NCI-H187 treated with DMSO at 0.1 percent for 48 hours (cell line): Measurements from ENCODE around the gene DLK1.
A peak's percentile ranks its signal among the peaks of the same experiment; 100 is the strongest.

Source experiments
- DNase-seq: peaks from one replicate; lab custom pipeline; 2025; lab: John Stamatoyannopoulos, UW

DLK1 gene

GRCh38 chr14:100777818-100778525 lies 51.3 kb downstream of the DLK1 start:
- DNase-seq, result no peak

- DNase-seq, result no peak
These were observed 51.8 kb downstream of the DLK1 start for GRCh38 chr14:100778526-100778882.

- DNase-seq, result no peak
These were observed 52.4 kb downstream of the DLK1 start for GRCh38 chr14:100778951-100779690.

- no peak for DNase-seq
These were observed 53.0 kb downstream of the DLK1 start for GRCh38 chr14:100779691-100780080.

GRCh38 chr14:100780246-100780645 lies 53.6 kb downstream of the DLK1 start:
- no peak for DNase-seq

- DNase-seq, result no peak
These were observed 54.1 kb downstream of the DLK1 start for GRCh38 chr14:100780646-100781355.

- no peak for DNase-seq
These were observed 55.3 kb downstream of the DLK1 start for GRCh38 chr14:100781952-100782351.

- DNase-seq, result peak; percentile 25
These were observed 56.0 kb downstream of the DLK1 start for GRCh38 chr14:100782516-100783320.

- peak; percentile 49 for DNase-seq
These were observed 57.1 kb downstream of the DLK1 start for GRCh38 chr14:100783630-100784370.

GRCh38 chr14:100784523-100785337 lies 58.0 kb downstream of the DLK1 start:
- DNase-seq, result peak; percentile 84

GRCh38 chr14:100785338-100785615 lies 58.6 kb downstream of the DLK1 start:
- no peak for DNase-seq

- no peak for DNase-seq
These were observed 58.9 kb downstream of the DLK1 start for GRCh38 chr14:100785626-100786025.

- DNase-seq, result no peak
These were observed 59.4 kb downstream of the DLK1 start for GRCh38 chr14:100786131-100786530.

GRCh38 chr14:100786576-100787219 lies 60.0 kb downstream of the DLK1 start:
- DNase-seq, result no peak

GRCh38 chr14:100787659-100788058 lies 61.0 kb downstream of the DLK1 start:
- DNase-seq, result no peak
